Stimulated activated CD4-positive, alpha-beta T cell treated with anti-CD3 and anti-CD28 coated beads, TNF-alpha, amount 100 ng/mL, for 4 hours (primary cell): ENCODE measurements around the gene DRC7.

ENCODE experiments used
- DNase-seq, 3 experiments: peaks; one replicate each; pipeline ENCODE4 v3.0.0-alpha.2; 2020; ENCODE audit warnings: low read depth in 3 of 3

DRC7 gene

GRCh38 chr16:57694725-57695679, at the start of gene DRC7:
DRC7 (plus strand) TSS chr16:57694806; CDS start chr16:57697950, 3,144 bp downstream.
- no peak for DNase-seq

- DNase-seq = no peak
Measured at GRCh38 chr16:57645169-57645568, 49.4 kb upstream of the DRC7 start.

GRCh38 chr16:57645691-57646387, 48.8 kb upstream of the DRC7 start:
- no peak for DNase-seq

GRCh38 chr16:57646388-57647039, 48.1 kb upstream of the DRC7 start:
- DNase-seq = no peak

- DNase-seq = no peak
Measured at GRCh38 chr16:57647136-57647875, 47.3 kb upstream of the DRC7 start.

DNA sequence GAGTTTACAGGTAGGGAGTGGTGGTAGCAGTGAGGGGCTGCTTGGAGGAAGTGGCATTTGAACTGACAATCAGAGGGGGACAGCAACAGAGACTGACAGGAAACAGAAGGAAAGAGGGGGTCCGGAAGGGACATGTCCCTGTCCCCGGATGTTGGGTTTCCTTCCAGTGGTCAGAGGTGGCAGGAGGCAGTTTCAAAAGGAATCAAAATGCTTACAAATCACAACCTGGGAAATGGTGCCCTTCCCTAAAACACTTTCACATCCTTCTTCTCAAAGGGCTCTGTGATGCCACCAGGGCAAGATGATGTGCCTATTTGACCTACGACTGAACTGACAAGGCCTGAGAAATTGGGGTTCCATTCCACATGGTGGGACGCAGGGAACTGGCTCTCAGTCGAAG, 46.5 kb upstream of the DRC7 start:
- no peak for DNase-seq

- peak; percentile 63 to 81 (median 75) for DNase-seq
Measured at GRCh38 chr16:57648581-57649442, 45.8 kb upstream of the DRC7 start.

DNA sequence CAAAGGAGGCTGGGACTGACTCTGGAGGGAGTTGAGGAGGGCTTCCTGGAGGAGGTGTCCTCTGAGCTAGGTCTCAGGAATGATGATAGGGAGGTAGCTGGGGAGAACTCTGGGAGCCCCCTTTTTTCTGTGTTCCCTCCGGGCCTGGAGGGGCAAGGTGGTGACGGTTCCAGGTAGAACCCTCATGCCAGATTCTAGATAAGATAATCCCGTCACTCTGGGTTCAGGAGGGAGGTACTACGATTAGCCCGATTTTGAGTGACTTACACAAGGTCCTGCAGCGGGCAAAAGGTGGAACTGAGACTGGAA, 45.2 kb upstream of the DRC7 start:
- DNase-seq = no peak

- no peak for DNase-seq
Measured at GRCh38 chr16:57649846-57650245, 44.8 kb upstream of the DRC7 start.

GRCh38 chr16:57651344-57652333, 43.0 kb upstream of the DRC7 start:
- no peak for DNase-seq

DNA sequence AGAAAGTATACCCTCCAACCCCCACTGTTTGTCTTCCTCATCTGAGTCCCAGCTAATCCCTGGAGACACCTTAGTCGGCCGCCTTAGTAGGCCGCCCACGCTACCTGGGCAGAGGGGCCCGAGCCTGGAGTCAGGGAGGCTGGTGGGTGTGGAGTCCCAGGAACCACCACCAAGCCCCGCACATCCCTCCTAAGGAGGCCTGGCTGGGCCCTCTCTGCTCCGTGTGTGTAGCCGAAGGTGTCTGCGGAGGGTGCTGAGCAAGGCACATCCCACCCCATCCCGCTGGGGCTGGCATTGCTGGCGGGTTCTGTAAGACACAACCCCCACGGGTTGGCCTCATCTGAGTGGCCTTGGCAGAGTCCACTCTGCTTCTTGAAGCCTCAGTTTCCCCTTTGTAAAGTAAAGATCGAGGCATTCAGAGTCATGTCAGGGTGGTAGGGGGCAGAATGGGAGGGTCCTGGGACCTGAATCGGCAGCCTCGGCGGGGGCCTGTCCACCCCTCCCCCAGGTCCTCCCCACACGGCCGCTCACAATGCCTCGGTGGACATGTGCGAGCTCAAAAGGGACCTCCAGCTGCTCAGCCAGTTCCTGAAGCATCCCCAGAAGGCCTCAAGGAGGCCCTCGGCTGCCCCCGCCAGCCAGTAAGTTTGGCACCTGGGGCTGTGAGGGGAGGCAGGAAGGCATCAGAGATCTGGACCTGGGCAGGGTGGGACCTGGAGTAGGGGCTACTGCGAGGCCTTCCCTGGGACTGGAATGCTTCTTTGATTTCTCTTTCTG, 41.7 kb upstream of the DRC7 start:
- DNase-seq = no peak

GRCh38 chr16:57653936-57654335, 40.7 kb upstream of the DRC7 start:
- no peak for DNase-seq

- no peak for DNase-seq
Measured at GRCh38 chr16:57656342-57656955, 38.2 kb upstream of the DRC7 start.

- no peak for DNase-seq
Measured at GRCh38 chr16:57657228-57657627, 37.4 kb upstream of the DRC7 start.

GRCh38 chr16:57658130-57658877, 36.3 kb upstream of the DRC7 start:
- DNase-seq = no peak

GRCh38 chr16:57658878-57659674, 35.5 kb upstream of the DRC7 start:
- DNase-seq = no peak
